Ramos (cell line): ENCODE data around the gene KCNQ1.

ENCODE experiments used
- in situ Hi-C: fragments of 300-500 bp; cut with MboI; formaldehyde crosslinking; loops from one replicate; pipeline ENCODE4 v1.14.3; 2022; ENCODE audit warnings: low sequenced_read_pairs; ENCODE audit not compliant: unreplicated experiment

Gene KCNQ1

DNA sequence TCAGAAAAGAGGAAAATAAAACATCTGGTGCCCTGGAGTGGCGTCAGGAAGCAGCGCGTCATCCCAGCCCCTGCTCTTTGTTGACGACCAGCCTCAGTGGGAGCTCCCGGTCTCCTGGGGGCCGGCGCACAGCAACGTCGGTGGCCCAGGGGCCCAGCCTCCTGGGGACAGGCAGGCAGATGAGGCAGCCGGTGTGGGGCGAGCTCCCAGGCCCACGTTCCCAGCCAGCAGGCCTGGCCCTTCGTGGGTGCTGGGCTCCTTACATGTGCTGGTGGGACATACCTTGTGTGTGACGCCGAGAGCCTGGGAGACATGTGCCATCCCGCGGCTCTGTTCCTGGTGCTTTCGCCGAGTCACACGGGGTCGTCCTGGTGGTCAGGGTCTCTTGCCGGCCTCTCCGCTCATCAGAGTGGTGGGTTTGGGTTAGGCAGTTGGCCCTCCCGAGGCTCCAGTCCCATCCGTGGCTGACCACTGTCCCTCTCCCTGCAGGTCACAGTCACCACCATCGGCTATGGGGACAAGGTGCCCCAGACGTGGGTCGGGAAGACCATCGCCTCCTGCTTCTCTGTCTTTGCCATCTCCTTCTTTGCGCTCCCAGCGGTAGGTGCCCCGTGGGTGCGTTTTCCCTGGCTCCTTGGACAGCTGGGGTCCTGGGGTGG is 138.3 kb downstream of the KCNQ1 start:
- in situ Hi-C loops: no loop called here

DNA sequence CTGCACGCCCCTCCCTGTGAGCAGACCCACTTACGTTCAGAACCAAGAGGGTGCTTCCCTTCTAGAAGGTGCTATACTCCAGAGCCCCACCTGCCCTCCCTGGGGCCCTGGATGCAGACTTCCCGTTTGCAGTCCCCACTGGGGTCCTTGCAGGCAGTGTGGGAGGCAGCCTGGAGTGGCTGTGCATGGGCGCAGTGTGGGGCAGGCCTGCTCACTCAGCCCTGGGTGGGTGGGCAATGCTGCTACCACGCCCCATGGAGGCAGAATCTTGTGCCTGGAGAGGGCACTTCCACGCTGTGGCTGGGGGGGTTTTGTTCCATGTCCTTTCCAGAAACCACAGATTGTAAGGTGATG is 138.8 kb downstream of the KCNQ1 start:
- in situ Hi-C loops: no loop called here

DNA sequence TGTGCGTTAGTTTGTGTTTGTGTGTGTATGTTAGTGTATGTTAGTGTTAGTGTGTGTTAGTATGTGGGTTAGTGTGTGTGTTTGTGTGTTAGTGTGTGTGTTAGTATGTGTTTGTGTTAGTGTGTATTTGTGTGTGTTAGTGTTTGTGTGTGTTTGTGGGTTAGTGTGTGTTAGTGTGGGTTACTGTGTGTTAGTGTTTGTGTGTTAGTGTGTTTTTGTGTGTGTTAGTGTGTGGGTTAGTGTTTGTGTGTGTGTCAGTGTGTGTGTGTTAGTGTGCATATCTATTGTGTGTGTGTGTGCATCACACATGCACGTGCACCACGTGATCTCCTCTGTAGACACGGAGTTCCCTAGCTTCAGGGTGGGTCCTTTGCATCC is 139.6 kb downstream of the KCNQ1 start:
- in situ Hi-C loops: no loop called here

DNA sequence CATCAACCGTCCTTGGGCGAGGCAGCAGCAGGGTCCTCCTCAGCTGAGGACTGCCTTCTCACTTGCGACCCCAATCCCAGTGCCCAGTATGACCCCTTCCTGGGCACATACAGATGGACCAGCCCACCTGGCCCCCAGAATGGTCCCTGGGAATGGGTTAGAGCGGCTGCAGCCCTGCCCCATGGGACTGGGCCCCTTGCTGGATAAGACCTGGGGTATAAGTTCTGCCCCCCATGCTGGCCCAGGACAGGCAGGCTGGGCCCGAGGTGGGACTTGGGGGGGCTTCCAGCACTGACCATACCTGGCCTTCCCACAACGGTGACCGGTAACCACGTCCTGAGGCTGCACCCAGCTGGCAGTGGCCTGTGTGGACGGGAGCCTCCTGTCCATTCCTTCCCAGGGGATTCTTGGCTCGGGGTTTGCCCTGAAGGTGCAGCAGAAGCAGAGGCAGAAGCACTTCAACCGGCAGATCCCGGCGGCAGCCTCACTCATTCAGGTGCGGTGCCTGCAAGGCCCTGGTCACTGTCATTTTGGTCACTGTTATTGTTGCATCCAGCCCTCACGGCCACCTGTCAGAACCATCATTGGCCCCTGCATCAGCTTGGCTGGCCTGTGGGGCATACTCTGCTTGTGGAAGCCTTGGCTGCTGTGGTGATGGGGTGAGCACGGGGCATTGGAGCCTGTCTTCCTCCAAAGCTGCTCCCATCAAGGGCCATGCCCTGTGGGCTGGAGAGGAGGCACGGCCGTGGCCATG is 140.2 kb downstream of the KCNQ1 start:
- in situ Hi-C loops: no loop called here

DNA sequence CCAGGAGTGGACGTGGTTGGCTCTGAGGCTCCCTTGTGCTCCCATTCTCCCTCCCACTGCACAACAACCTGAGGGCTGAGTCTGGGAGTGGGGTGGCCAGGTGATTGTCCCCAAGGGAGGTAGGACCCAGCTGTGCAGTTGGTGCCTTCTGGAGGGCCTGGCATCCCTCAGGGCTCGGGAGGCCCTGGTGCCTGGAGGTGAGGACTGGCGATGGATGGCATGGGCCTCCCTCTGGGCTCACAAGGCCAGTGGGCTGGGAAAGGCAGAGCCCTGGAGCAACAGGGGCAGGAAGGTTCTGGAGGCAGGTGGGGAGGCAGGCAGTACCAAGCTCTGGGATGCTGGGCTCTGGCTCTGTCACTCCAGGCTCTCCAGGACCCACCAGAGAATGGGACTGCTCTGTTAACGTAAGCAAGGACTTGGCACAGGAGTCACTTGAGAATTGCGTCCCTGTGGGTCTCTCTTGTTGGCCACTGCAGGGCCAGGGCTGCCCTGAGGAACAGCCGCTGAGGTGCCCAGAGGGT is 140.8 kb downstream of the KCNQ1 start:
- in situ Hi-C loops: no loop called here

DNA sequence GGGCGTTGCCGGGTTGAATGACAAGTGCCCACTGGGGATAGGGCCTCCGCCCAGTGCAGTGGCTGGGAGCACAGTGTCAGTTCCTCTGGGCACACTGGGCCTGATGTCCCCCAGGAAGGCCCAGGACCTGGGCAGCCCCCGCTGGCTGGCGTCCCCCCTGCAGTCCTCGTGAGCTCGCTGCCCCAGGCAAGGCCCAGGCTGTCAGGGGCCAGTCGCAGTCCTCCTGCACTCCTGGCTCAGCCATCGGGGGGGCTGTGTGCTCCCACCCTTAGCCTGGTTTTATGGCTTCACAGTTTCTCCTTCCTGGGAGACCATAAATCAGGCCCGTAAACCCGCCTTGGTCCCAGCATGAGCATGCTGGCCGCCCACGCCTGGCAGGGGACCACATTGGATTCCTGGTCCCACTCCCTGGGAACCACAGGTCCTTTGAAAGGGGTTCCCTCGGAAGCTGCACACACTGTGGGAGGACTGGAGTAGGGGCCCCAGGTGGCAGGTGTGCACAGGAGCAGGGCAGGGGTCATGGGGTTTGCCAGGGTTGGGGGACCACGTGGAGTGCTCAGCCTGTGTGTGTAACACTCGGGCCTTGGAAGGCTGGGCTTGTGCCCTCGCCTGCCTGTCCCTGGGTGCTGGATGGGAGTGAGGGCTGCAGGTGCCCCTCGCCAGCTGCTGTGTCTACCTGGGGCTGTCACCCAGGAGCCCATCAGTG is 141.4 kb downstream of the KCNQ1 start:
- in situ Hi-C loops: no loop called here

DNA sequence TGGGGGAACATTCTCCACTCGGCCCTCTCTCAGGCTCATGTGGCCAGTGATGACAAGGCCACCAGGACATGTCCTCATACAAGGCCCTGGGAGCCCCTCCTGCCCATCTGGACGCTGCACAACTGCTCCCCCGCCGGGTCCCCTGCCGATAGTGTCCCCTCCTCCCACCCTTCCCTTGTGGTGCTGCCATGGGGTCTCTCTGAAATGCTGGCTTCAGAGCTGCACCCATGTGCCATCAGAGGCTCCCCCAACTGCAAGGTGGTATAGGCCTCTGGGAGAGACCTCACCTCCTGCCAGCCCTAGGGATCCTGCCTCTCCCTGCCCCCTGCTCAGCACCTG is 142.0 kb downstream of the KCNQ1 start:
- in situ Hi-C loops: no loop called here

DNA sequence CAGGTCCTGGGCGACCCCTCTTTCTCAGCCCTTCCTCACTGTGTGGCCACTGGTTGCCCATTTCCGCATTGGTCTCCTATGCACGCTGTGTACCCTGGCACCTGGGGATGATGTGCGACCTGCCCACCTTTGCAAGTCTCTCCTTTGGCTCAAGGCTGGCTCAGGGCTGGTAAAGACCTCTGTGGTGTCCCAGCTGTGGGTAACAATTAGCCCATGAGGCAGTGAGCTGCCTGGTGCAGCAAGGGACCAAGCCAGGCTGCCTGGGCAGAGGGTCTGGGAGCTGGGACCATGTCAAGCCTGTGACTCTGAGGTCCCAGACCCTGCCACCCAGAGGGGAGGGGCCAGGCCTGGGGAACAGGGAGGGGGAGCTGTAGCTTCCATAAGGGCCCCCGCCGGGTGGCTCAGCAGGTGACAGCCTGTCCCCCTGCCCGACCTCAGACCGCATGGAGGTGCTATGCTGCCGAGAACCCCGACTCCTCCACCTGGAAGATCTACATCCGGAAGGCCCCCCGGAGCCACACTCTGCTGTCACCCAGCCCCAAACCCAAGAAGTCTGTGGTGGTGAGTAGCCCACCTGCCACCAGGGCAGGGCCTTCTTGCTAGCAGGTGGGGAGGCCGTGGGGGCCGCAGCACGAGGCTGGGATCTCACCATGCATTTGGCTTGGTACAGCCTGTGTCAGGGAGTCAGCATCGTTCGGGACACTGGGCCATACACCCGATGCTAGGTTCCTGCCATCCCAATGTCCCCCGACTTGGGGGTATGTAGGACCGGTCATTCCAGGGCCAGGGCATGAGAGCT is 142.5 kb downstream of the KCNQ1 start:
- in situ Hi-C loops: no loop called here

DNA sequence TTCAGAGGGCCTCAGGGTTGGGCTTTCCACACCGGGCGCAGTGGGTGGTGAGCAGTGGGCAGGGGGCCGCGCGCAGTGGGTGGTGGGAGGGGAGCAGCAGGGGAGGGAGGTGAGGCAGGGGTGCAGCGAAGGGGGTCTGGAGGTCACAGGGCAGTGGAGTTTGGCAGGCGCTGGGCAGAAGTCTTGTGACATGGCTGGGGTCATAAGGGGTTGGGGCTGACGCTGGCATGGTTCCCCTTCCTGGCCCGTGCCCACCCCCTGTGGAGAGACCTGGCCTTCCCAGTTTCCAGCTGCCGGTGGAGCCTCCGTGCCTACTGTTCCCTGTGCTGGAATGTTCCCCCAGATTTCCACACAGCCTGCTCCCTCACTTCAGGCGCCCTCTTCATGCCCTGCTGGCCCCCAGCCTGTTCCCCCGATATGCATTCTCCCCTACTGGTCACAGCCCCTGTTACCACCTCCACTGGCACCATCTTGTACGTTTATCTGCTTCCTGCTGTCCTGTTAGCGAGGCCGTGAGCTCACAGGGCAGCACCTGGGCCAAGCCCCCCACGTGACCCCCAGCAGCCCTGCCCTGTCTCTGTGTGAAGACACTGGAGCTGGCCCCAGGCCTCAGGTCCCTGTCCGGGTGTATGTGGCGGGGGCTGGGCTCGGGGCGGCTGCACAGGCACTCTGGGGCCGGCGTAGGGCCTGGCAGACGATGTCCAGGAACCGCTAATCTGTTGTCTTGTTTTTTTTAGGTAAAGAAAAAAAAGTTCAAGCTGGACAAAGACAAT is 143.4 kb downstream of the KCNQ1 start:
- in situ Hi-C loops: no loop called here

DNA sequence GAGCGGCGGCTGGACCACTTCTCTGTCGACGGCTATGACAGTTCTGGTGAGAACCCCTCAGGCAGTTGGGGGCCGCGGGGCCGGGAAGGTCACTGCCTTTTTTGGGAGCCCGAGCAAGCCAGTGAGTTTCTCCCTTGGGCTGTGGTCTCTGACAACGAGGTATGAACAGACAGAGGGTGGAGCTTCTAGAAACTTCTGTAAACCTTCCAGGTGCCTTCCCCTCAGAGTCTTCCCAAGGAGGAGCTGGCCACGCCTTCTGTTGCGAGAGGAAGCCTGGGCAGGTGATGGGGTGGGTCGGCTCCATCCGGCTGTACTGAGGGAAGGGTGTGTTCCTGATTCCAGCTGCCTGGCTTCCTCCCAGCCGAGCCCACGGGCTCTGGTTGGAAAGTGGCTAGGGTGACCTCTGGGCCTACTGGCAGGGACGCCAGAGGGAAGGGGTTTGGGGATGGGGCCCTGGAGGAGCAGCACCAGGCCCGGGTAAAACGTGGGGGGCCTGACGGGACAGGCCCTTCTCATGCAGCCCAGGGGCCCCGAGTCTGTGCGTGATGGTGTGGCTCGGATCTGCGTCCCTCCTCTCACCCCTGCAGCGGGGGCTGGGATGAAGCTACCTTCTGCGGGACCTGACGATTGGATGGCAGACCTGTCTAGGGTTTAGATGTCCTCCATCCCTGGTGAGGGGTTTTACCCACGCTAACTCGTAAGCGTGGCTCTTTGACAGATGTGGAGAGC is 144.2 kb downstream of the KCNQ1 start:
- in situ Hi-C loops: no loop called here

DNA sequence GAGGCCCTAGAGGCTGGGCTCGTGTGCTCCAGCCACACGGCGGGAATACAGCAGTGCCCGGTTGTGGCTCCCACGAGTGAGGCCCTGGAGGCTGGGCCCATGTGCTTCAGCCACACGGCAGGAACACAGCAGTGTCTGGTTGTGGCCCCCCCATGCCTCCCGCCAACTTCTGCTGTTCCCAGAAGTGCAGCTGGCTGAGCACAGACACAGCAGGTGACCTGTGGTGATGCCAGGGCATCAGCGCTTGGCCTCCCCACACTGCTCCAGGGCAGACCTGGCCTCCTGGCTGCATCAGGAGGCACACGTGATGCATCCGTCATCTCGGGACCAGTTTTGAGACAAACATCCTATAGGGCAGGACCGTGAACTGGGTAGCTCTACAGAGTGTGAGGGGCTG is 144.7 kb downstream of the KCNQ1 start:
- in situ Hi-C loops: no loop called here

DNA sequence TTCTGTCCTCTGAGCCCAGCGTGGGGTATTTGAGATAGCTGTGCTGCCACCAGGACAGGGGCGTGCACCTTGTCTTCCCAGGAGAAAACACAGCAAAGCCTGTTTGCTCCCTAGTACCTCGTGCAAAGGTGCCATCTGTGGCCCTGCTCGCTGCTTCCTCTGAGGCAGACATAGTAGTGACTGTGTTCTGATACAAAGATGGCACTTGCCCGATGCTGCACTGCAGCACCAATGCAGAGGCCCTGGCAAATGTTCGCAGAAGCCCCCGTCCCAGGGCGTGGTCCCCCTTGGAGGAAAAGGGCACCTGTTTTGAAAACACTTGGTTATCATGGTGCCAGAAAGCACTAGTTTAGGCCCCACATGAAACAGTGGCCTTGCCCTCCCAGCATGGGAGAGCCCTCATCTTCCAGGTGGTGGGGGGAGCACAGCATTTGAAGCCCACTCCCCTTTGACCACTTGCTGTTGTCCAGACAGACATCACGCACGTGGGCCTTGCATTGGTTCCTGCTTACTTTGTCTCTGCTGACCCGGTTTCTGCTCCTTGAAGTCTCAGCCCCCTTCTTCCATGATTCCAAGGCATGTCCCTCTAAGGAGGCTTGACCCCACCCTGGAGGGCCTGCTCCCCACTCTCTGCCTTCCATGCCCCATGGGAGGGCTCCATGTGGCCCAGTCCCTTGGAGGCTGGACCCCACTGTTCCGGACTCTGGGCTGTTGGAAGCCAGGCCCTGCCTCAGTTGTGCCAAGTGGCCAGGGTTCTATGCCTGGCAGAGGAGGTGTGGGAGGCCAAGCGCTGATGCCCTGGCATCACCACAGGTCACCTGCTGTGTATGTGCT is 145.5 kb downstream of the KCNQ1 start:
- in situ Hi-C loops: no loop called here

DNA sequence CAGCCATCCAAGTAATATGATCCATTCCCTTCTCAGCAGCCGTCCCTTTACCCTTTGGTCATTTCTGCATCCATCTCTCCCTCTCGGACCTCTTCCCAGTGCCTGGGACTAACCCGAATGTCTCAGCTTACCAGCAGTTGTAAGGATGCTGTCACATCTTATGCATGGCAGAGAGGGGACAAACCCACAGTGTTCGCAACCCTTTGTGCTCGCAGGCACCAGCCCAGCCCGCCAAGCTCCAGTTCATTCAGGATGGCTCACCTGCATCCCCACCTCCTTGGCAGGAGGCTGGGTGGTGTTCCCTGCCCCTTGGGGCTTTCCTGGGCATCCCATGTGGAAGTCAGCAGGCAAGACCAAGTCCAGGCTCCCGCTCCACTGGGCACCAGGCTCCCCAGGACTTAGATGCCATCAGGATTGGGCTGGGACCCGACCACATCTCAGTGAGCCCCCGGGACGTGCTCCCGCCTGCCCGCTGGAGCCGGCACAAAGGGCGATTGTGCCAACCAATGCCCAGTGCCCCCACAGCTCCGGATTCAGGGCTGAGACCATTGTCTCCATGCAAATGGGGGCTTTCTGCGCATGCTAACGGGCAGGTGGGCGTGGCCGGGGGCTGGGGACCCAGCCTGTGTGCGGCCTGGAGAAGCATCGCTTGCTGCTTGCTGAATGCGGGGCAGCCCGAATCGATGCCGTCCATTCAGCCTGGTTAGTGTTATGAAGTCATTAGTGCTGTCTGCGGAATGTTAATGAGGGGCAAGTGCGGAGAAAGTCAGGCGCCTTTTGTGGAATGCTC is 146.4 kb downstream of the KCNQ1 start:
- in situ Hi-C loops: no loop called here

DNA sequence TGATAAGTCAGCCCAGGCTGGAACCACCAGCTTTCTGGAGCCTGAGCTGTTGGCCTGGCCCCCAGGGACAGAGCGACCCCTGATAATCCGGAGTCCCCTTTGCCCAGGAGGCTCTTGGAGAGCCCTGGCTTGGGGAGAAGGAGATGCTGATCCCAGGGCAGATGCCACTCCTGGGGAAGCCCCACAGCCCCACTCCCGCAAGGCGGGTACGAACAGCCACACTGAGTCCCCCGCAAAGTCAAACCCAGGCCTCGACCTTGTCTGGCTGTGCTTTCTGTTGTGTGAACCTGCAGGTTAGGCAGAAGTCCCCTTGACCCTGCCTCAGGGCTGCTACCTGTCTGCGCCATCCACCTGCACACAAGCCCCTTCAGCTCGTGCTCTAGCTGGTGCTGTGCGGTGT is 147.0 kb downstream of the KCNQ1 start:
- in situ Hi-C loops: no loop called here

DNA sequence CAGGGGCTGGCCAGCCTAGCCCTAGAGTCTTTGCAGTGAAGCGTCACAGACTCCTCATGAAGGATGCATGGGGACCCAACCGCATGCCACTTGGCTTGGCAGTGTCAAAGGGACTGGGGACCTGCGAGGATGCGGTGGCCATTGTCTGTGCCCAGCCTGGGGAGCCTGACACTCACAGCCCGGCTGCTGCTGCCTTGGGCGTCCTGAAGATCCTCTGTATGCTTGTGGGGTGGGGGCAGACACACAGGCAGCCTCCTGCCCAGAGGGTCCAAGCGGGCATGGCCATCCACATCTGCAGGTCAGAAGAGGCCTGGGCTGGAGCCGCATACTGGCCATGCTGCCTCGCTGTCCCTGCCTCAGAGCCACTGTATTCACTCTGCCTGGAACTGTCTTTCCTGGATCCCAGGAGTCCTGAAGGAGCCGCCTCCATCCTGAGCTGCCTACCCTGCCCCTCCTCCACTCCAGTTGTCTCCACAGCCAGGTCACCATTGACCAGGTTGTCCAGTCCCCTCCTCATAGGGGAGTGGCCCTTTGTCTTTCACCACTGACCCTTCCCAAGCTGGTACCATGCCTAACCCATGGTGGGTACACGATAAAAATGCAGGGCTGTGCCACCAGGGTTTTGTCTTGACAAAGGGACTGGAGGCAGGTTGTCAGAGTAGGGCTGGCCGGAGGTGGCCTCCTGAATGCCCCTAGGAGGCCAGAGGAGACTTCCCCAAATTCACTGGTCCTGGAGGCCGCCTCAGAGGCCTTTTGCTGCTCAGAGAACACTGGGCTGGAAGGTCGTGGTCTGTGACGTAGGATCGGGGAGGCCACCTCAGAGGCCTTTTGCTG is 148.0 kb downstream of the KCNQ1 start:
- in situ Hi-C loops: no loop called here

DNA sequence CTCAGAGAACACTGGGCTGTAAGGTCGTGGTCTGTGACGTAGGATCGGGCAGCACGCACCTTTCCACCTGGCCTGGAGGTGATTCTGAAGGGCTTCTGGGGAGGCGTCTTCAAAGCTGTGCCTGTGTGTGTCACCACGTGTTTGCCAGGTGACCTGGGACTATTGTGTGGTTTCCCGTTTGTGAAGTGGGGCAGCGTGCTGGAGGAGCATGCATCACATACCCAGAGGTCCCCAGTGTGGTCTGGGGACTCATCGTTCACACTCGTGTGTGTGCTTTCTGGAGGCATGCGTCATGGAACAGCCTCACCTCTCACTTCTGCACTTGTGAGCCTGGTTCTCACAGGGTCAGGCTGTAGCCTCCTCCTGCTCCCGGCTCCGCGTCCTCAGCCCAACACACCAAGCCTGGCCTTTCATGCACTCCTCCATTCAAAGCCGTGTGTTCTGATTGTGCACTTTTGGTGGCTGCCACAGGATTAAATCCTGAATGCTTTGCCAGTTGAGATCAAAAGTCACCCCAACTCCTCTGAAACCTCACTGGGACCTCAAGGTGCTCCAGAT is 148.7 kb downstream of the KCNQ1 start:
- in situ Hi-C loops: no loop called here

DNA sequence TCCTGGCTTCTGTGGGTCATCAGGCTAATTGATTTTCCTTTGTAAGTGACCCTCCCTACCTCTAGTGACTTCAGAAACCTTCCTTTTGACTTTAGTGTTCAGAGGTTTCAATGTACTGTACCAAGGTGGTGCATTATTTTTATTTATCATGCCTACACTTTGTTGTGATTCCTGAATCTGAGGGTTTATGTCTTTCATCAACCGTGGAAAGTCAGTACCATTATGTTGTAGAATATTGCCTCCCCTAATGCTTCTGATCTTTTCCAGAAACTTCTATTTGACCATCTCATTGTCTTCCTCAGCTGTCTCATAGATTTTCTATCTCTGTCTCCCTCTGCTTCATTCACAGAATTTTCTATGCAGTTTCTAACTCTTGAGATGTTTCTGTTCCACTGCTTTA is 149.5 kb downstream of the KCNQ1 start:
- in situ Hi-C loops: no loop called here
